GM10847 (cell line): ENCODE data around the gene OSBPL2.

Experiments used
- POLR2A ChIP-seq: IDR thresholded peaks from 2 replicates; pipeline ENCODE4 v1.6.1; 2011; ENCODE audit not compliant: insufficient read length; ENCODE audit errors: extremely low read depth

OSBPL2 gene

GRCh38 chr20:62201173-62202082 lies 36.9 kb upstream of the OSBPL2 start:
- no peak for TF ChIP-seq POLR2A

GRCh38 chr20:62202083-62202395 lies 36.3 kb upstream of the OSBPL2 start:
- no peak for TF ChIP-seq POLR2A

GRCh38 chr20:62202676-62203377 lies 35.5 kb upstream of the OSBPL2 start:
- no peak for TF ChIP-seq POLR2A

GRCh38 chr20:62203378-62204030 lies 34.8 kb upstream of the OSBPL2 start:
- TF ChIP-seq POLR2A = no peak

GRCh38 chr20:62205618-62206387 lies 32.5 kb upstream of the OSBPL2 start:
- no peak for TF ChIP-seq POLR2A

GRCh38 chr20:62206388-62206775 lies 31.9 kb upstream of the OSBPL2 start:
- TF ChIP-seq POLR2A = no peak

GRCh38 chr20:62208061-62208794 lies 30.1 kb upstream of the OSBPL2 start:
- no peak for TF ChIP-seq POLR2A

- no peak for TF ChIP-seq POLR2A
These were observed 29.2 kb upstream of the OSBPL2 start for GRCh38 chr20:62208795-62209755.

GRCh38 chr20:62209850-62210495 lies 28.3 kb upstream of the OSBPL2 start:
- TF ChIP-seq POLR2A = no peak

GRCh38 chr20:62210496-62210855 lies 27.8 kb upstream of the OSBPL2 start:
- TF ChIP-seq POLR2A = no peak

GRCh38 chr20:62211216-62211615 lies 27.1 kb upstream of the OSBPL2 start:
- TF ChIP-seq POLR2A = no peak

- no peak for TF ChIP-seq POLR2A
These were observed 26.5 kb upstream of the OSBPL2 start for GRCh38 chr20:62211769-62212288.

- TF ChIP-seq POLR2A = no peak
These were observed 26.0 kb upstream of the OSBPL2 start for GRCh38 chr20:62212299-62212698.
